GM12891 (cell line): ENCODE results near the gene ARHGAP26.

Experiments
- POLR2A ChIP-seq: IDR thresholded peaks from 2 replicates; pipeline ENCODE4 v1.6.1; 2011; ENCODE audit warnings: low read depth, low read length, control low read depth
- POLR2AphosphoS5 ChIP-seq: IDR thresholded peaks from 2 replicates; pipeline ENCODE4 v1.6.1; 2011; ENCODE audit warnings: low read depth, low read length, control low read depth
- TAF1 ChIP-seq: IDR thresholded peaks from 2 replicates; pipeline ENCODE4 v1.6.1; 2011; ENCODE audit warnings: low read depth, low read length, control low read depth

DNA sequence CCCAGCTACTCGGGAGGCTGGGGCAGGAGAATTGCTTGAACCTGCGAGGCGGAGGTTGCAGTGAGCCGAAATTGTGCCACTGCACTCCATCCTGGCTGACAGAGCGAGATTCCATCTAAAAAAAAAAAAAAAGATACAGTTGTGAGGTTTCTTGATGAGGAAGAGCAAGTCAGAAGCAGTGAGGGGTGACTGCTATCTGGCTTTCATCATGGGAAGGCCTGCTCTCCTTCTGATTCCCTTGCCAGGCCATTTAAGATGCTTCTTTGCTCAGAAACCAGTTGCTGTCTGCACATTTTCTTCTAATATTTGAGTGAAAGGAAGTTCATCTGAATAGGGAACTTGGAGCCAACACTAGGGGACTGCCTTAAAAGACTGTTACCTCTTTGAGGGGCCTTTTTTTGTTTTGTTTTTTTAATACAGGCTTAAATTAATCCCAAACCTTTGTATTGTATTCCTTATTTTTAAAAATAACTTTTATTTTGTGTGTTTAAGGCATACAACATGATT, 201.9 kb downstream of the ARHGAP26 start:
- TF ChIP-seq TAF1 (no peak), POLR2A (no peak), POLR2AphosphoS5 (no peak)
